Measurements from ENCODE around the gene SLFN11. TPM values are rescaled to one million over a fixed set of nuclear protein-coding genes. Genes with fewer than 3 reads are reported as not detected.
A peak's percentile ranks its signal among the peaks of the same experiment; 100 is the strongest.
"Not testable (repeated sequence)": the region's sequence is repeated elsewhere in the genome, so short reads cannot be mapped to it uniquely, and the experiment has no call there.

The SLFN11 gene
- total and polyA plus RNA-seq, 2 donors: 9.4 to 34.7 TPM

GRCh38 chr17:35393783-35394182 is 20.4 kb upstream of the SLFN11 start:
- H3K4me1 ChIP-seq (ENCODE audit: control insufficient read depth in 2 of 2, insufficient read depth in 2 of 2, low read length in 2 of 2); H3K27me3 ChIP-seq (ENCODE audit: control insufficient read depth in 2 of 2, insufficient read depth in 1 of 2, low read length in 1 of 2); H3K4me3 ChIP-seq (ENCODE audit: low read length in 2 of 2); H3K36me3 ChIP-seq (ENCODE audit: control insufficient read depth in 2 of 2, insufficient read depth in 2 of 2, low read length in 1 of 2); H3K9me3 ChIP-seq (ENCODE audit: control insufficient read depth in 2 of 2, insufficient read depth in 1 of 2, low read length in 1 of 2); DNase-seq (ENCODE audit: low read depth in 6 of 9, low spot score in 9 of 9); H3K27ac ChIP-seq (ENCODE audit: low read depth in 1 of 2, low read length in 1 of 2): not testable (repeated sequence)
- WGBS: 98% methylated on average over 13 of the region's 13 CpGs

GRCh38 chr17:35390663-35391062 is 17.2 kb upstream of the SLFN11 start:
- H3K27ac ChIP-seq (ENCODE audit: low read depth in 1 of 2, low read length in 1 of 2): no peak overlapping the region
- no peak overlapping the region for H3K4me3 ChIP-seq (ENCODE audit: low read length in 2 of 2)
- no peaks in the 10 kb centered on the region for H3K27me3 ChIP-seq (ENCODE audit: control insufficient read depth in 2 of 2, insufficient read depth in 1 of 2, low read length in 1 of 2)
- no peaks in the 10 kb centered on the region for H3K36me3 ChIP-seq (ENCODE audit: control insufficient read depth in 2 of 2, insufficient read depth in 2 of 2, low read length in 1 of 2)
- DNase-seq (ENCODE audit: low read depth in 6 of 9, low spot score in 9 of 9): no peak
- H3K4me1 ChIP-seq (ENCODE audit: control insufficient read depth in 2 of 2, insufficient read depth in 2 of 2, low read length in 2 of 2): no peaks in the 10 kb centered on the region
- 56% methylated on average over 2 of the region's 2 CpGs for WGBS
- H3K9me3 ChIP-seq (ENCODE audit: control insufficient read depth in 2 of 2, insufficient read depth in 1 of 2, low read length in 1 of 2): no peaks in the 10 kb centered on the region

- WGBS: 95% methylated on average over 2 of the region's 2 CpGs
- H3K36me3 ChIP-seq (ENCODE audit: control insufficient read depth in 2 of 2, insufficient read depth in 2 of 2, low read length in 1 of 2): no peaks in the 10 kb centered on the region
- H3K4me3 ChIP-seq (ENCODE audit: low read length in 2 of 2): no peak overlapping the region
- no peaks in the 10 kb centered on the region for H3K4me1 ChIP-seq (ENCODE audit: control insufficient read depth in 2 of 2, insufficient read depth in 2 of 2, low read length in 2 of 2)
- no peaks in the 10 kb centered on the region for H3K9me3 ChIP-seq (ENCODE audit: control insufficient read depth in 2 of 2, insufficient read depth in 1 of 2, low read length in 1 of 2)
- no peak for DNase-seq (ENCODE audit: low read depth in 6 of 9, low spot score in 9 of 9)
- no peak overlapping the region for H3K27ac ChIP-seq (ENCODE audit: low read depth in 1 of 2, low read length in 1 of 2)
- no peaks in the 10 kb centered on the region for H3K27me3 ChIP-seq (ENCODE audit: control insufficient read depth in 2 of 2, insufficient read depth in 1 of 2, low read length in 1 of 2)
Measured at GRCh38 chr17:35390156-35390555, 16.7 kb upstream of the SLFN11 start.

- Histone ChIP-seq H3K4me3 (ENCODE audit: low read length in 2 of 2) (no peak overlapping the region), H3K27ac (ENCODE audit: low read depth in 1 of 2, low read length in 1 of 2) (no peak overlapping the region), H3K27me3 (ENCODE audit: control insufficient read depth in 2 of 2, insufficient read depth in 1 of 2, low read length in 1 of 2) (no peaks in the 10 kb centered on the region), H3K36me3 (ENCODE audit: control insufficient read depth in 2 of 2, insufficient read depth in 2 of 2, low read length in 1 of 2) (no peaks in the 10 kb centered on the region), H3K4me1 (ENCODE audit: control insufficient read depth in 2 of 2, insufficient read depth in 2 of 2, low read length in 2 of 2) (no peaks in the 10 kb centered on the region), H3K9me3 (ENCODE audit: control insufficient read depth in 2 of 2, insufficient read depth in 1 of 2, low read length in 1 of 2) (no peaks in the 10 kb centered on the region)
- DNase-seq (ENCODE audit: low read depth in 6 of 9, low spot score in 9 of 9): no peak
Measured at GRCh38 chr17:35387496-35387895, 14.1 kb upstream of the SLFN11 start.

- Histone ChIP-seq H3K27ac (ENCODE audit: low read depth in 1 of 2, low read length in 1 of 2) (no peak overlapping the region), H3K36me3 (ENCODE audit: control insufficient read depth in 2 of 2, insufficient read depth in 2 of 2, low read length in 1 of 2) (no peaks in the 10 kb centered on the region), H3K9me3 (ENCODE audit: control insufficient read depth in 2 of 2, insufficient read depth in 1 of 2, low read length in 1 of 2) (no peaks in the 10 kb centered on the region), H3K4me3 (ENCODE audit: low read length in 2 of 2) (no peak overlapping the region), H3K4me1 (ENCODE audit: control insufficient read depth in 2 of 2, insufficient read depth in 2 of 2, low read length in 2 of 2) (no peaks in the 10 kb centered on the region), H3K27me3 (ENCODE audit: control insufficient read depth in 2 of 2, insufficient read depth in 1 of 2, low read length in 1 of 2) (peaks cover 0 to 10% of the 10 kb centered on the region in 2 donors)
- DNase-seq (ENCODE audit: low read depth in 6 of 9, low spot score in 9 of 9): no peak
- WGBS: 97% methylated on average over 3 of the region's 3 CpGs
Measured at GRCh38 chr17:35377706-35378105, 4.3 kb upstream of the SLFN11 start.

- Histone ChIP-seq H3K27me3 (ENCODE audit: control insufficient read depth in 2 of 2, insufficient read depth in 1 of 2, low read length in 1 of 2) (peaks cover 0 to 10% of the 10 kb centered on the region in 2 donors), H3K4me1 (ENCODE audit: control insufficient read depth in 2 of 2, insufficient read depth in 2 of 2, low read length in 2 of 2) (no peaks in the 10 kb centered on the region), H3K27ac (ENCODE audit: low read depth in 1 of 2, low read length in 1 of 2) (no peak overlapping the region), H3K9me3 (ENCODE audit: control insufficient read depth in 2 of 2, insufficient read depth in 1 of 2, low read length in 1 of 2) (no peaks in the 10 kb centered on the region), H3K36me3 (ENCODE audit: control insufficient read depth in 2 of 2, insufficient read depth in 2 of 2, low read length in 1 of 2) (no peaks in the 10 kb centered on the region), H3K4me3 (ENCODE audit: low read length in 2 of 2) (no peak overlapping the region)
- DNase-seq (ENCODE audit: low read depth in 6 of 9, low spot score in 9 of 9): no peak
- 100% methylated on average over 2 of the region's 2 CpGs for WGBS
Measured at GRCh38 chr17:35377068-35377467, 3.6 kb upstream of the SLFN11 start.

GRCh38 chr17:35376245-35376644 is 2.8 kb upstream of the SLFN11 start:
- Histone ChIP-seq H3K27me3 (ENCODE audit: control insufficient read depth in 2 of 2, insufficient read depth in 1 of 2, low read length in 1 of 2) (peaks cover 0 to 10% of the 10 kb centered on the region in 2 donors), H3K27ac (ENCODE audit: low read depth in 1 of 2, low read length in 1 of 2) (no peak overlapping the region), H3K9me3 (ENCODE audit: control insufficient read depth in 2 of 2, insufficient read depth in 1 of 2, low read length in 1 of 2) (no peaks in the 10 kb centered on the region), H3K36me3 (ENCODE audit: control insufficient read depth in 2 of 2, insufficient read depth in 2 of 2, low read length in 1 of 2) (no peaks in the 10 kb centered on the region), H3K4me3 (ENCODE audit: low read length in 2 of 2) (no peak overlapping the region), H3K4me1 (ENCODE audit: control insufficient read depth in 2 of 2, insufficient read depth in 2 of 2, low read length in 2 of 2) (no peaks in the 10 kb centered on the region)
- no peak for DNase-seq (ENCODE audit: low read depth in 6 of 9, low spot score in 9 of 9)
- WGBS: 37% methylated on average over 1 of the region's 1 CpG

- Histone ChIP-seq H3K4me1 (ENCODE audit: control insufficient read depth in 2 of 2, insufficient read depth in 2 of 2, low read length in 2 of 2) (no peaks in the 10 kb centered on the region), H3K27ac (ENCODE audit: low read depth in 1 of 2, low read length in 1 of 2) (peak overlapping the region in 1 of 2 donors; percentile 81), H3K9me3 (ENCODE audit: control insufficient read depth in 2 of 2, insufficient read depth in 1 of 2, low read length in 1 of 2) (no peaks in the 10 kb centered on the region), H3K36me3 (ENCODE audit: control insufficient read depth in 2 of 2, insufficient read depth in 2 of 2, low read length in 1 of 2) (no peaks in the 10 kb centered on the region), H3K4me3 (ENCODE audit: low read length in 2 of 2) (peak overlapping the region; percentile 64 to 76), H3K27me3 (ENCODE audit: control insufficient read depth in 2 of 2, insufficient read depth in 1 of 2, low read length in 1 of 2) (peaks cover 0 to 10% of the 10 kb centered on the region in 2 donors)
- WGBS: 7% methylated on average over 3 of the region's 3 CpGs
- peak in 4 of 9 donors; percentile 26 to 47 (median 36) for DNase-seq (ENCODE audit: low read depth in 6 of 9, low spot score in 9 of 9)
Measured at GRCh38 chr17:35374766-35375344, 1.4 kb upstream of the SLFN11 start.

- H3K4me1 ChIP-seq (ENCODE audit: control insufficient read depth in 2 of 2, insufficient read depth in 2 of 2, low read length in 2 of 2): peaks cover 2% of the 10 kb centered on the region in 2 donors
- H3K27me3 ChIP-seq (ENCODE audit: control insufficient read depth in 2 of 2, insufficient read depth in 1 of 2, low read length in 1 of 2): peaks cover 0 to 10% of the 10 kb centered on the region in 2 donors
- H3K36me3 ChIP-seq (ENCODE audit: control insufficient read depth in 2 of 2, insufficient read depth in 2 of 2, low read length in 1 of 2): no peaks in the 10 kb centered on the region
- no peaks in the 10 kb centered on the region for H3K9me3 ChIP-seq (ENCODE audit: control insufficient read depth in 2 of 2, insufficient read depth in 1 of 2, low read length in 1 of 2)
- H3K4me3 ChIP-seq (ENCODE audit: low read length in 2 of 2): peak overlapping the region; percentile 64 to 76
- H3K27ac ChIP-seq (ENCODE audit: low read depth in 1 of 2, low read length in 1 of 2): peak overlapping the region; percentile 79 to 81
- WGBS: under 1% methylated on average over 47 of the region's 47 CpGs
- peak in 6 of 9 donors; percentile 23 to 69 (median 42) for DNase-seq (ENCODE audit: low read depth in 6 of 9, low spot score in 9 of 9)
Measured at GRCh38 chr17:35373984-35374765, 754 bp upstream of the SLFN11 start.

Data from thymus (tissue), 11 donors.